Measurements from ENCODE around the gene SEMA3G. TPM values are rescaled to one million over a fixed set of nuclear protein-coding genes. Genes with fewer than 3 reads are reported as not detected.

Gene SEMA3G
- total and polyA plus RNA-seq, 5 donors = 4.7 to 13.1 (median 8.8) TPM

DNA sequence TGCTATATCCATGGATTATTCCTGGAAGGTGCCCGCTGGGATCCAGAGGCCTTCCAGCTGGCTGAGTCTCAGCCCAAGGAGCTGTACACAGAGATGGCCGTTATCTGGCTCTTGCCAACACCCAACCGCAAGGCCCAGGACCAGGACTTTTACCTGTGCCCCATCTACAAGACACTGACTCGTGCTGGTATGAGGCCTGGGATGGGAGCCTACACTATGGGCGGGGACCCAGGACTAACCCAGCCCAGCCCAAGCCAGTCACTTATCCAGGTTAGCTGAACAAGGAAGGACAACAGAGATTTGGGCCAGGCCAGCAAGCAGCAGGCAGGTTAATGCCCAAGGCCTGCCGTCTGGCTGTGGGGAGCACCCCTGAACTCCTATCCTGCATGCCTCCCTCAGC, 45.3 kb downstream of the SEMA3G start:
- ATAC-seq (no peak), DNase-seq (peak; percentile 10 to 48 (median 21))
- no peak overlapping the region for H3K4me3 ChIP-seq (ENCODE audit: low read length)
- intact Hi-C loops (cut with DNase I) = no loop called here
- no peak overlapping the region for H3K27ac ChIP-seq (ENCODE audit: low read length)
- no peaks in the 10 kb centered on the region for H3K9me3 ChIP-seq (ENCODE audit: control insufficient read depth, low read length)
- no peaks in the 10 kb centered on the region for H3K27me3 ChIP-seq (ENCODE audit: control insufficient read depth, insufficient read depth)
- 91% methylated on average over 6 of the region's 6 CpGs for WGBS
- no peaks in the 10 kb centered on the region for H3K4me1 ChIP-seq (ENCODE audit: control insufficient read depth, insufficient read depth, low read length)

DNA sequence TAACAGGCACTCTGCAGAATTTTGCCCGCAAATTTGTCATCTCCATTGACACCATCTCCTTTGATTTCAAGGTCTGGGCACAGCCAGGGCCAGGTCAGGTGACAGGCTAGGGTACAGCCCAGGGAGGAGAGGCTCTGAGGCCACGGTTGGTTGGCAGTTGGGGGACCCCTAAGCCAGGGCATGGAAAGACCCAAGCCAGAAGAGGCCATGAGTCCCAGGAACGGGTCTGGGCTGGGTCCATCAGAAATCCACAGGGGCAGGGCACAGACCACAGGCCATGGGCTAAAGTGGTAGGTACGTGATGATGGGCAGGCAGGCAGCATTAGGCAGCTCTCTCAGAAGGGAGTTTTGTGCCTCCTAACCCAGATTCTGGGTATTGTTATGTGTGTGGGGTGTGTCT, 45.8 kb downstream of the SEMA3G start:
- 91% methylated on average over 4 of the region's 4 CpGs for WGBS
- intact Hi-C loops (cut with DNase I) = no loop called here
- H3K4me1 ChIP-seq (ENCODE audit: control insufficient read depth, insufficient read depth, low read length) = no peaks in the 10 kb centered on the region
- H3K27ac ChIP-seq (ENCODE audit: low read length) = no peak overlapping the region
- H3K9me3 ChIP-seq (ENCODE audit: control insufficient read depth, low read length) = no peaks in the 10 kb centered on the region
- DNase-seq = peak; percentile 4 to 46 (median 12)
- no peaks in the 10 kb centered on the region for H3K27me3 ChIP-seq (ENCODE audit: control insufficient read depth, insufficient read depth)
- ATAC-seq = no peak
- H3K4me3 ChIP-seq (ENCODE audit: low read length) = no peak overlapping the region

GRCh38 chr3:52398670-52399081, 46.2 kb downstream of the SEMA3G start:
- Histone ChIP-seq H3K27ac (ENCODE audit: low read length) (no peak overlapping the region), H3K4me3 (ENCODE audit: low read length) (no peak overlapping the region), H3K9me3 (ENCODE audit: control insufficient read depth, low read length) (no peaks in the 10 kb centered on the region), H3K4me1 (ENCODE audit: control insufficient read depth, insufficient read depth, low read length) (no peaks in the 10 kb centered on the region), H3K27me3 (ENCODE audit: control insufficient read depth, insufficient read depth) (no peaks in the 10 kb centered on the region)
- peak in 1 of 3 donors; percentile 30 for DNase-seq
- WGBS = 93% methylated on average over 5 of the region's 5 CpGs
- ATAC-seq = no peak
- intact Hi-C loops (cut with DNase I) = no loop called here

GRCh38 chr3:52397676-52398399, 47.1 kb downstream of the SEMA3G start:
- Histone ChIP-seq H3K27me3 (ENCODE audit: control insufficient read depth, insufficient read depth) (no peaks in the 10 kb centered on the region), H3K9me3 (ENCODE audit: control insufficient read depth, low read length) (no peaks in the 10 kb centered on the region), H3K4me3 (ENCODE audit: low read length) (no peak overlapping the region), H3K27ac (ENCODE audit: low read length) (no peak overlapping the region), H3K4me1 (ENCODE audit: control insufficient read depth, insufficient read depth, low read length) (no peaks in the 10 kb centered on the region)
- intact Hi-C loops (cut with DNase I) = no loop called here
- no peak for ATAC-seq
- peak; percentile 10 to 31 (median 26) for DNase-seq
- WGBS = 87% methylated on average over 13 of the region's 13 CpGs

DNA sequence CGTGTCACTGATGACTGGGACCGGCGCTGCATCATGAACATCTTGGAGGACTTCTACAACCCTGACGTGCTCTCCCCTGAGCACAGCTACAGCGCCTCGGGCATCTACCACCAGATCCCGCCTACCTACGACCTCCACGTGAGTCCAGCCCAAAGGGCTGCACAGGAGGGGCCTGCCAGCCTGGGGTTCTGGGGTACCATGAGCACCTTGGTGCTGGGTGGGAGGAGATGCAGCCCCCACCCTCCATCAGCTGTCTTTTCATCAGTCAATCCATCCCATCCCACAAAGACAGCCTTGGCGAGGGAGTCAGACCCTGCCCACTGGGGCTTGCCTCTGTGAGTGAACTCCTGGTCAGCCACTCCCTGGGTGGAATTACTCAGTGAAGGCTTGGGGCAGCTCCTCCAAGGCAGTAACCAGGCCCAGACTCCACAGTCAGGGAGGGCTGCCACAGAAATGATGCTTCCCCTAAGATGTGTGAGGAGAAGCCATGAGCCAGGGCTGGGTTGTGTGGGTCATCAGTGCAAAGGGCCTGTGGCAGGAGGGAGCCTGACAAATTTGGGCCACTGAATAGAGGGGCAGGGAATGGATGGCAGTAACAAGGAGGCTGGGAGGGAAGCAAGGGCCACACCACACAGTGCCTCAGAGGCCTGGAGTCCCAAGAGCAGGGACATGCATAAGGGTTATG, 47.9 kb downstream of the SEMA3G start:
- intact Hi-C loops (cut with DNase I) = no loop called here
- DNase-seq (peak; percentile 6 to 47 (median 38)), ATAC-seq (no peak)
- Histone ChIP-seq H3K27ac (ENCODE audit: low read length) (no peak overlapping the region), H3K9me3 (ENCODE audit: control insufficient read depth, low read length) (no peaks in the 10 kb centered on the region), H3K27me3 (ENCODE audit: control insufficient read depth, insufficient read depth) (no peaks in the 10 kb centered on the region), H3K4me1 (ENCODE audit: control insufficient read depth, insufficient read depth, low read length) (no peaks in the 10 kb centered on the region), H3K4me3 (ENCODE audit: low read length) (no peak overlapping the region)
- 90% methylated on average over 10 of the region's 10 CpGs for WGBS

GRCh38 chr3:52396011-52396906, 48.6 kb downstream of the SEMA3G start:
- no peaks in the 10 kb centered on the region for H3K9me3 ChIP-seq (ENCODE audit: control insufficient read depth, low read length)
- no peak overlapping the region for H3K27ac ChIP-seq (ENCODE audit: low read length)
- ATAC-seq (no peak), DNase-seq (peak; percentile 6 to 33 (median 19))
- H3K27me3 ChIP-seq (ENCODE audit: control insufficient read depth, insufficient read depth) = no peaks in the 10 kb centered on the region
- 93% methylated on average over 25 of the region's 25 CpGs for WGBS
- H3K4me1 ChIP-seq (ENCODE audit: control insufficient read depth, insufficient read depth, low read length) = no peaks in the 10 kb centered on the region
- no peak overlapping the region for H3K4me3 ChIP-seq (ENCODE audit: low read length)
- intact Hi-C loops (cut with DNase I) = no loop called here

GRCh38 chr3:52395503-52395865, 49.4 kb downstream of the SEMA3G start:
- intact Hi-C loops (cut with DNase I) = no loop called here
- Histone ChIP-seq H3K27me3 (ENCODE audit: control insufficient read depth, insufficient read depth) (no peaks in the 10 kb centered on the region), H3K9me3 (ENCODE audit: control insufficient read depth, low read length) (no peaks in the 10 kb centered on the region), H3K4me1 (ENCODE audit: control insufficient read depth, insufficient read depth, low read length) (no peaks in the 10 kb centered on the region), H3K27ac (ENCODE audit: low read length) (no peak overlapping the region), H3K4me3 (ENCODE audit: low read length) (no peak overlapping the region)
- DNase-seq (peak in 2 of 3 donors; percentile 6 to 56), ATAC-seq (no peak)
- WGBS = 86% methylated on average over 8 of the region's 8 CpGs

DNA sequence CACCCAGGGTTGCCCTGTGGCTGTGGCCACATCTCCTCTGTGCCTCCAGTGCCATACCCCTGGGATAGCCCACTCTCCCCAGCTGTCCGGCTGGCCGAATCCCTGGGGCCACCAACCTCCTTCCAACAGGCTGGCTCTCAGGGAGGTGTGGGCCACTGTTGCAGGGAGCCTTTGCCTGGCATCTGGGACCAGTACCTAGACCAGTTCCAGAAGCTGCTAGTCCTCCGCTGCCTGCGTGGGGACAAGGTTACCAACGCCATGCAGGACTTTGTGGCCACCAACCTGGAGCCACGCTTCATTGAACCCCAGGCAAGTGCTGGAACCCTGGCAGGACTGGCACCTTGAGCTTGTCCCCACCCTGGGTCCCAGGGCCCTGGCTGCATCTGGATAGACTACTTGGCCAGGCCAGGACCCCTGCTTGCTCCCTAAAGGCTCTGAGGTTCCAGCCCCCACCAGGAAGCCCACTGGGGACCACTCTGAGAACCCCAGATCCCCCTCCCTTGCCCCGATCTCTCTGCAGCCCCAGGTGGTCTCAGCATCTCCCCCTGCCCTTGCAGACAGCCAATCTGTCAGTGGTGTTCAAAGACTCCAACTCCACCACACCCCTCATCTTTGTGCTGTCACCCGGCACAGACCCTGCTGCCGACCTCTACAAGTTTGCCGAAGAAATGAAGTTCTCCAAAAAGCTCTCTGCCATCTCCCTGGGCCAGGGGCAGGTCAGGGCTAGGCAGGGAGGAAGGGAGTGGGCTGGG, 50.0 kb downstream of the SEMA3G start:
- H3K4me1 ChIP-seq (ENCODE audit: control insufficient read depth, insufficient read depth, low read length) = no peaks in the 10 kb centered on the region
- ATAC-seq = no peak
- intact Hi-C loops (cut with DNase I) = no loop called here
- H3K4me3 ChIP-seq (ENCODE audit: low read length) = no peak overlapping the region
- 93% methylated on average over 10 of the region's 10 CpGs for WGBS
- no peak overlapping the region for H3K27ac ChIP-seq (ENCODE audit: low read length)
- no peaks in the 10 kb centered on the region for H3K9me3 ChIP-seq (ENCODE audit: control insufficient read depth, low read length)
- H3K27me3 ChIP-seq (ENCODE audit: control insufficient read depth, insufficient read depth) = no peaks in the 10 kb centered on the region
- peak; percentile 8 to 42 (median 37) for DNase-seq

DNA sequence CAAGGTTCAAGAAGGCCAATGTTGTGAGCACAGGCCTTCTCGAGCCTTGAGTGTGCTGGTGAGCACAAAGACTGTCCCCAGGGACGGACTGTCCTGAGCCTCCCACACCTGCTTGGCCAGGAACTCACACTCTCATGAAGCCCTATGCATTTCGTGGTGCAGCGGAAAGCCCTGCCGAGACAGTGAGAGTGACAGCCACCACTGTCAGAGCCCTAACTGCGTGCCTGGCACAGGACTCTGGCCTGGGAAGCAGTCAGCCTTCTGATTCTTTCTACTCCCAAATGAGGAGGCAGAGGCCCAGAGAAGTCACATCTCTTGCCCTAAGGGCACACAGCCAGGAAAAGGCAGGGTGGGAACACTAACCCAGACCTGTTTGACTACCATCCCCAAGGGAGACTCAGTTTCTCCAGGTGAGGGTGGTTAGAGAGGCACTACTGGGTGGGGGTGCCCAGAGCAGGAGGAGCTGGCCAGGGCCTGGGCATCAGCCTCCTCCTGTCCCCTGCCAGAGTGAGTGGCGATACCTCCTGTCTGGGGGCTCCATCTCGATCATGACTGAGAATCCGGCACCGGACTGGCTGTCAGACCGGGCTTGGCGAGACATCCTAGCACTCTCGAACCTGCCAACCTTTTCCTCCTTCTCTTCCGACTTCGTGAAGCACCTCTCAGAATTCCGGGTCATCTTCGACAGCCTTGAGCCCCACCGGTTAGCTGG, 50.8 kb downstream of the SEMA3G start:
- Histone ChIP-seq H3K27ac (ENCODE audit: low read length) (no peak overlapping the region), H3K27me3 (ENCODE audit: control insufficient read depth, insufficient read depth) (no peaks in the 10 kb centered on the region), H3K4me3 (ENCODE audit: low read length) (no peak overlapping the region), H3K9me3 (ENCODE audit: control insufficient read depth, low read length) (no peaks in the 10 kb centered on the region), H3K4me1 (ENCODE audit: control insufficient read depth, insufficient read depth, low read length) (no peaks in the 10 kb centered on the region)
- WGBS = 92% methylated on average over 18 of the region's 18 CpGs
- peak; percentile 6 to 19 (median 10) for DNase-seq
- ATAC-seq = no peak
- intact Hi-C loops (cut with DNase I) = no loop called here

DNA sequence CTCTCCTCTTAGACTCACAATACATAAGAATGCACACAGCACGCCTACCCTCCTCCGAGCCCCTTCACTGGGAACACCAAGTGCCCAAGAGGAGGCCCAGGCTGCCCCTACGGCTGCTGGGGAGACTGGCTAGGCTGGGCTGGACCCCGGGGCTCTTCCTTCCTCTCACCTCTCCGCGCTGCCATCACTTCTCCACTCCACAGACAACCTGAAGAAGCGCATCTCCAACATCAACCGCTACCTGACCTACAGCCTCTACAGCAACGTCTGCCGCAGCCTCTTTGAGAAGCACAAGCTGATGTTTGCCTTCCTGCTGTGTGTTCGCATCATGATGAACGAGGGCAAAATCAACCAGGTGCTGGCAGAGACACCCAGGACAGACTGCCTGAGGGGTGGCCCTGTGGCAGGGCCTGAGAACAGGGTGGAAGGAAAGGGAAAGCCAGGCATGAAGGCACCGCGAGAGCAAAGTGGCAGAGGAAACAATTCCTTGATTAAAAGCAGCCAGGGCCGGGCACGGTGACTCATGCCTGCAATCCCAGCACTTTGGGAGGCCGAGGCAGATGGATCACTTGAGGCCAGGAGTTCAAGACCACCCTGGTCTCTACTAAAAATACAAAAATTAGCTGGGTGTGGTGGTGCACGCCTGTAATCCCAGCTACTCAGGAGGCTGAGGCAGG, 51.6 kb downstream of the SEMA3G start:
- Histone ChIP-seq H3K27me3 (ENCODE audit: control insufficient read depth, insufficient read depth) (no peaks in the 10 kb centered on the region), H3K9me3 (ENCODE audit: control insufficient read depth, low read length) (no peaks in the 10 kb centered on the region), H3K27ac (ENCODE audit: low read length) (no peak overlapping the region), H3K4me1 (ENCODE audit: control insufficient read depth, insufficient read depth, low read length) (no peaks in the 10 kb centered on the region), H3K4me3 (ENCODE audit: low read length) (no peak overlapping the region)
- peak in 2 of 3 donors; percentile 32 to 33 for DNase-seq
- no peak for ATAC-seq
- intact Hi-C loops (cut with DNase I) = no loop called here
- 91% methylated on average over 18 of the region's 18 CpGs for WGBS

Data from right cardiac atrium (tissue), 5 donors.